HCT116 (cell line): Measurements from ENCODE around the gene MCUR1.

Experiments used
- ATF3 ChIP-seq: IDR thresholded peaks from 2 replicates; pipeline ENCODE4 v1.6.1; 2012
- CEBPB ChIP-seq: IDR thresholded peaks from 2 replicates; pipeline ENCODE4 v1.6.1; 2012; ENCODE audit warnings: low read depth
- CTCF ChIP-seq, 3 experiments: fragments of 200-600 bp in 1 of 3; sonication (generic) in 1 of 3; IDR thresholded peaks in 2 of 3; conservative IDR thresholded peaks in 1 of 3; 2 replicates each; pipeline ENCODE4 v1.5.1; 2012 to 2017; ENCODE audit warnings: low read depth in 2 of 3, low read length in 2 of 3, antibody characterized with exemption in 1 of 3, borderline replicate concordance in 1 of 3, control low read depth in 1 of 3, mild to moderate bottlenecking in 1 of 3, mixed read lengths in 1 of 3, mixed run types in 1 of 3, moderate library complexity in 1 of 3; ENCODE audit not compliant: insufficient read depth in 1 of 3
- EZH2 ChIP-seq: fragments of 200-600 bp; sonication (generic); IDR thresholded peaks from 2 replicates; pipeline ENCODE4 v1.6.1; 2017; ENCODE audit warnings: antibody characterized with exemption, mixed run types
- EZH2phosphoT487 ChIP-seq: fragments of 200-600 bp; IDR thresholded peaks from 2 replicates; pipeline ENCODE4 v1.6.1; 2018; ENCODE audit warnings: antibody characterized with exemption, borderline replicate concordance
- FOSL1 ChIP-seq: IDR thresholded peaks from 2 replicates; pipeline ENCODE4 v1.6.1; 2012; ENCODE audit warnings: low read depth
- POLR2A ChIP-seq: IDR thresholded peaks from 2 replicates; pipeline ENCODE4 v1.7.0; 2011; ENCODE audit warnings: borderline replicate concordance; ENCODE audit not compliant: insufficient read depth, insufficient read length; ENCODE audit errors: extremely low read depth
- POLR2AphosphoS5 ChIP-seq: IDR thresholded peaks from 2 replicates; pipeline ENCODE4 v1.6.1; 2011; ENCODE audit warnings: mild to moderate bottlenecking, low read depth, low read length, moderate library complexity
- RAD21 ChIP-seq: IDR thresholded peaks from 2 replicates; pipeline ENCODE4 v1.6.1; 2012; ENCODE audit warnings: low read depth, mild to moderate bottlenecking
- REST ChIP-seq: IDR thresholded peaks from 2 replicates; pipeline ENCODE4 v1.6.1; 2012; ENCODE audit warnings: low read depth
- YY1 ChIP-seq: IDR thresholded peaks from 2 replicates; pipeline ENCODE4 v1.6.1; 2011; ENCODE audit warnings: low read length, low read depth, moderate library complexity, mild to moderate bottlenecking; ENCODE audit not compliant: insufficient replicate concordance; ENCODE audit errors: extremely low read depth
- TF ChIP-seq, protein P1 (sequence below): IDR thresholded peaks from 2 replicates; pipeline ENCODE4 v1.6.1; 2011; ENCODE audit warnings: mild to moderate bottlenecking, low read length, moderate library complexity; ENCODE audit not compliant: insufficient replicate concordance; ENCODE audit errors: extremely low read depth
- TF ChIP-seq, protein P2 (sequence below): IDR thresholded peaks from 2 replicates; pipeline ENCODE4 v1.6.1; 2012

DNA sequence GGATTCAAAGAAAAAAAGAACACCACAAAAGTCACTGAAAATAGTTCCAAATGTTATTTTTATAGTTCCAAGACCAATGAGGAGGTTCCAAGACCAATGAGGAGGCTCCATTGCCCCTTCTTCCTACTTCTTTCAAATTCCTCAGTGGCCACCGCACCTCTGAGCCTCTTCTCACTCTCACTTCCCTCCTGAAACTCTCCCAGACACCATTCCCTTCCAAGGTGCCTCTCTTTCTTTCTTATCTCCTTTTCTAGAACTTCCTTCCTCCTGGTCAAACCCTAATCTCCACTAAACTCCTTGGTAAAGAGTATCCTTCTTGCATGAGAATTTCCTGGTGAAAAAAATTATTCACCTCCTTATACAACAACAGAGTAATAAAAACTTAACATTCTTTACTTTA, 20.4 kb upstream of the MCUR1 start:
- TF ChIP-seq REST (no peak), CTCF (IDR thresholded peaks at IDR 0.05 in 2 of 3, conservative IDR thresholded peaks at IDR 0.05 in 1 of 3; ENCODE audit: borderline replicate concordance in 1 of 3, insufficient read depth in 1 of 3, low read depth in 2 of 3, low read length in 2 of 3) (no peak), POLR2AphosphoS5 (no peak), POLR2A (no peak), RAD21 (no peak), YY1 (no peak), EZH2 (no peak), EZH2phosphoT487 (no peak), FOSL1 (no peak), CEBPB (no peak), ATF3 (no peak)
- TF ChIP-seq, protein P1, sequence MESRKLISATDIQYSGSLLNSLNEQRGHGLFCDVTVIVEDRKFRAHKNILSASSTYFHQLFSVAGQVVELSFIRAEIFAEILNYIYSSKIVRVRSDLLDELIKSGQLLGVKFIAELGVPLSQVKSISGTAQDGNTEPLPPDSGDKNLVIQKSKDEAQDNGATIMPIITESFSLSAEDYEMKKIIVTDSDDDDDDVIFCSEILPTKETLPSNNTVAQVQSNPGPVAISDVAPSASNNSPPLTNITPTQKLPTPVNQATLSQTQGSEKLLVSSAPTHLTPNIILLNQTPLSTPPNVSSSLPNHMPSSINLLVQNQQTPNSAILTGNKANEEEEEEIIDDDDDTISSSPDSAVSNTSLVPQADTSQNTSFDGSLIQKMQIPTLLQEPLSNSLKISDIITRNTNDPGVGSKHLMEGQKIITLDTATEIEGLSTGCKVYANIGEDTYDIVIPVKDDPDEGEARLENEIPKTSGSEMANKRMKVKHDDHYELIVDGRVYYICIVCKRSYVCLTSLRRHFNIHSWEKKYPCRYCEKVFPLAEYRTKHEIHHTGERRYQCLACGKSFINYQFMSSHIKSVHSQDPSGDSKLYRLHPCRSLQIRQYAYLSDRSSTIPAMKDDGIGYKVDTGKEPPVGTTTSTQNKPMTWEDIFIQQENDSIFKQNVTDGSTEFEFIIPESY, result no peak
- TF ChIP-seq, protein P2, sequence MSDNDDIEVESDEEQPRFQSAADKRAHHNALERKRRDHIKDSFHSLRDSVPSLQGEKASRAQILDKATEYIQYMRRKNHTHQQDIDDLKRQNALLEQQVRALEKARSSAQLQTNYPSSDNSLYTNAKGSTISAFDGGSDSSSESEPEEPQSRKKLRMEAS, result no peak
